Endodermal cell (in vitro differentiated cells): ENCODE data around the gene RFX7. TPM values are rescaled to one million over a fixed set of nuclear protein-coding genes. Genes with fewer than 3 reads are reported as not detected.

Experiments
- DNase-seq: peaks from one replicate; pipeline ENCODE4 v3.0.0-alpha.2; 2017
- H3K27ac ChIP-seq: 2 replicates; pipeline ENCODE4 v1.5.1; 2013; ENCODE audit warnings: mild to moderate bottlenecking, low read depth, low read length, moderate library complexity
- H3K27me3 ChIP-seq: 2 replicates; pipeline ENCODE4 v1.6.1; 2013; ENCODE audit warnings: mild to moderate bottlenecking, low read length, moderate library complexity; ENCODE audit not compliant: insufficient read depth, control insufficient read depth, poor library complexity, severe bottlenecking
- H3K36me3 ChIP-seq: 2 replicates; pipeline ENCODE4 v1.7.0; 2013; ENCODE audit warnings: mild to moderate bottlenecking, low read length, moderate library complexity; ENCODE audit not compliant: control insufficient read depth, insufficient read depth
- H3K4me1 ChIP-seq: one replicate; pipeline ENCODE4 v1.7.0; 2013; ENCODE audit warnings: low read length; ENCODE audit not compliant: control insufficient read depth, insufficient read depth
- H3K4me3 ChIP-seq: 2 replicates; pipeline ENCODE4 v1.5.1; 2013; ENCODE audit warnings: mild to moderate bottlenecking, low read length, moderate library complexity
- H3K9ac ChIP-seq: 2 replicates; pipeline ENCODE4 v1.6.1; 2013; ENCODE audit warnings: mild to moderate bottlenecking, low read length, moderate library complexity; ENCODE audit not compliant: poor library complexity, severe bottlenecking; ENCODE audit errors: extremely low read depth
- H3K9me3 ChIP-seq: 2 replicates; pipeline ENCODE4 v1.6.1; 2013; ENCODE audit warnings: mild to moderate bottlenecking, low read length, moderate library complexity; ENCODE audit not compliant: control insufficient read depth
- H3K27ac Mint-ChIP-seq: 2 replicates; pipeline ENCODE4 v1.8.0; 2020; ENCODE audit warnings: mixed read lengths
- H3K27me3 Mint-ChIP-seq: 2 replicates; pipeline ENCODE4 v1.8.0; 2021; ENCODE audit warnings: mild to moderate bottlenecking, mixed read lengths; ENCODE audit not compliant: insufficient read depth
- H3K36me3 Mint-ChIP-seq: 2 replicates; pipeline ENCODE4 v1.8.0; 2020; ENCODE audit warnings: low read depth, mixed read lengths
- H3K4me1 Mint-ChIP-seq: 2 replicates; pipeline ENCODE4 v1.8.0; 2020; ENCODE audit warnings: mixed read lengths
- H3K4me3 Mint-ChIP-seq: 2 replicates; pipeline ENCODE4 v1.8.0; 2020; ENCODE audit warnings: mild to moderate bottlenecking, moderate library complexity, mixed read lengths
- H3K9me3 Mint-ChIP-seq: 2 replicates; pipeline ENCODE4 v1.8.0; 2020; ENCODE audit warnings: mild to moderate bottlenecking, mixed read lengths
- WGBS, 2 experiments: methylation state at CpG; one replicate each; pipeline versions ENCODE4 v1.1.5 to v1.1.7; 2013; ENCODE audit warnings: missing lambda C conversion rate in 2 of 2, mixed read lengths in 1 of 2; ENCODE audit not compliant: insufficient coverage in 1 of 2, insufficient read length in 1 of 2; 5-methylcytosine and 5-hydroxymethylcytosine counted together
- total RNA-seq, 2 donors: library from RNA; stranded (reverse); fragmentation: NEBNext Ultra II Directional in 1 of 2; extraction: Animal tissue kit (Norgen Biotek cat#: 25700) in 1 of 2; gene quantifications; 2 replicates in 1 of 2; 3 replicates in 1 of 2; pipeline ENCODE4 v1.2.1, GENCODE V29; 2021
- TF ChIP-seq, protein P1 (sequence below): fragments of 200-600 bp; sonication (generic); conservative IDR thresholded peaks from 2 replicates; pipeline ENCODE4 v1.5.0; 2021; ENCODE audit warnings: antibody characterized with exemption, mild to moderate bottlenecking

Gene RFX7
- total RNA-seq, 2 donors from 2014 or later = 19.3 to 25.3 TPM

GRCh38 chr15:56184516-56184915 is 59.2 kb downstream of the RFX7 start:
- no peaks in the 10 kb centered on the region for H3K4me1 ChIP-seq
- WGBS, 2 experiments = 97 to 100% methylated on average over 3 of the region's 3 CpGs
- peaks cover 5% of the 10 kb centered on the region for H3K36me3 Mint-ChIP-seq
- H3K4me3 ChIP-seq = no peak overlapping the region
- no peaks in the 10 kb centered on the region for H3K27me3 ChIP-seq
- no peaks in the 10 kb centered on the region for H3K36me3 ChIP-seq
- no peak for DNase-seq
- H3K9me3 Mint-ChIP-seq = peaks cover 18% of the 10 kb centered on the region
- peaks cover 4% of the 10 kb centered on the region for H3K9me3 ChIP-seq
- no peaks in the 10 kb centered on the region for H3K27me3 Mint-ChIP-seq
- no peak overlapping the region for H3K4me3 Mint-ChIP-seq
- H3K27ac Mint-ChIP-seq = no peak overlapping the region
- no peaks in the 10 kb centered on the region for H3K4me1 Mint-ChIP-seq
- H3K27ac ChIP-seq = no peak overlapping the region
- H3K9ac ChIP-seq = no peak overlapping the region
- TF ChIP-seq, protein P1, sequence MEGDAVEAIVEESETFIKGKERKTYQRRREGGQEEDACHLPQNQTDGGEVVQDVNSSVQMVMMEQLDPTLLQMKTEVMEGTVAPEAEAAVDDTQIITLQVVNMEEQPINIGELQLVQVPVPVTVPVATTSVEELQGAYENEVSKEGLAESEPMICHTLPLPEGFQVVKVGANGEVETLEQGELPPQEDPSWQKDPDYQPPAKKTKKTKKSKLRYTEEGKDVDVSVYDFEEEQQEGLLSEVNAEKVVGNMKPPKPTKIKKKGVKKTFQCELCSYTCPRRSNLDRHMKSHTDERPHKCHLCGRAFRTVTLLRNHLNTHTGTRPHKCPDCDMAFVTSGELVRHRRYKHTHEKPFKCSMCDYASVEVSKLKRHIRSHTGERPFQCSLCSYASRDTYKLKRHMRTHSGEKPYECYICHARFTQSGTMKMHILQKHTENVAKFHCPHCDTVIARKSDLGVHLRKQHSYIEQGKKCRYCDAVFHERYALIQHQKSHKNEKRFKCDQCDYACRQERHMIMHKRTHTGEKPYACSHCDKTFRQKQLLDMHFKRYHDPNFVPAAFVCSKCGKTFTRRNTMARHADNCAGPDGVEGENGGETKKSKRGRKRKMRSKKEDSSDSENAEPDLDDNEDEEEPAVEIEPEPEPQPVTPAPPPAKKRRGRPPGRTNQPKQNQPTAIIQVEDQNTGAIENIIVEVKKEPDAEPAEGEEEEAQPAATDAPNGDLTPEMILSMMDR = no peak

- no peak overlapping the region for H3K27ac ChIP-seq
- H3K4me1 Mint-ChIP-seq = peaks cover 3% of the 10 kb centered on the region
- H3K36me3 ChIP-seq = no peaks in the 10 kb centered on the region
- H3K9me3 ChIP-seq = peaks cover 4% of the 10 kb centered on the region
- H3K27me3 ChIP-seq = no peaks in the 10 kb centered on the region
- H3K9me3 Mint-ChIP-seq = peaks cover 18% of the 10 kb centered on the region
- H3K9ac ChIP-seq = no peak overlapping the region
- DNase-seq = no peak
- no peaks in the 10 kb centered on the region for H3K4me1 ChIP-seq
- H3K27me3 Mint-ChIP-seq = no peaks in the 10 kb centered on the region
- H3K36me3 Mint-ChIP-seq = peaks cover 5% of the 10 kb centered on the region
- TF ChIP-seq, protein P1 = no peak
- 96 to 97% methylated on average over 3 of the region's 4 CpGs for WGBS, 2 experiments
- no peak overlapping the region for H3K27ac Mint-ChIP-seq
- no peak overlapping the region for H3K4me3 Mint-ChIP-seq
- H3K4me3 ChIP-seq = no peak overlapping the region
Observed at GRCh38 chr15:56180851-56181250, 62.8 kb downstream of the RFX7 start.

DNA sequence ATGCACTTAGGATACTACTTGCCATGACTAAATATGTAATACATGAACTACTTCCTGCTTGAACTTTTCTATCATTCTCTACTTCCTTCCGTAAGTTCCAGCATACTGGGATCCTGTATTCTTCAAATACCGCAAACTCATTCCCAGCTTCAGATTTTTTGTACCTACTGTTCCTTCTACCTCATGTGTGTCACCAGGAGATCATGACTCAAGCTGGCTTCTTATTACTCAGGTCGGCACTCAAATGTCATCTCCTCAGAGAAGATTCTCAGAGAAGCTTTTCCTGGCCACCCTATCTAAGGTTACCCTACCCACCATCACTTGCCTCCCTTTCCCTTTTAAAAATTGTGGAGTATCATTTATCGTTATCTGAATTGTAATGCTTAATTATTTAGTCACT is 66.7 kb downstream of the RFX7 start:
- Histone ChIP-seq H3K27me3 (no peaks in the 10 kb centered on the region), H3K4me3 (no peak overlapping the region), H3K4me1 (no peaks in the 10 kb centered on the region), H3K9me3 (no peaks in the 10 kb centered on the region), H3K27ac (no peak overlapping the region), H3K9ac (no peak overlapping the region), H3K36me3 (peaks cover 4% of the 10 kb centered on the region)
- DNase-seq = no peak
- no peak overlapping the region for H3K27ac Mint-ChIP-seq
- peaks cover 3% of the 10 kb centered on the region for H3K9me3 Mint-ChIP-seq
- H3K4me3 Mint-ChIP-seq = no peak overlapping the region
- peaks cover 14% of the 10 kb centered on the region for H3K36me3 Mint-ChIP-seq
- no peaks in the 10 kb centered on the region for H3K27me3 Mint-ChIP-seq
- peaks cover 4% of the 10 kb centered on the region for H3K4me1 Mint-ChIP-seq
- TF ChIP-seq, protein P1 = no peak
- 94 to 100% methylated on average over 2 to 3 of the region's 4 CpGs for WGBS, 2 experiments
